ENCODE results near the gene RPS21.

- no peak for TF ChIP-seq CTCF (IDR thresholded peaks at IDR 0.05 in 2 of 3, conservative IDR thresholded peaks at IDR 0.05 in 1 of 3; ENCODE audit: borderline replicate concordance in 1 of 3, insufficient read depth in 1 of 3, low read depth in 2 of 3, low read length in 2 of 3)
- TF ChIP-seq EZH2phosphoT487 (IDR thresholded peaks at IDR 0.05; ENCODE audit: borderline replicate concordance) = no peak
- TF ChIP-seq YY1 (IDR thresholded peaks at IDR 0.05; ENCODE audit: extremely low read depth, insufficient replicate concordance, low read depth, low read length) = no peak
- no peak for TF ChIP-seq RAD21 (IDR thresholded peaks at IDR 0.05; ENCODE audit: low read depth)
- TF ChIP-seq EZH2 (IDR thresholded peaks at IDR 0.05) = no peak
These were observed 14.6 kb upstream of the RPS21 start for GRCh38 chr20:62372042-62372993.

All from HCT116 (cell line).